Ecto neural progenitor cell (in vitro differentiated cells): ENCODE measurements around the gene NRXN3.

ENCODE experiments used
- DNase-seq: peaks from one replicate; pipeline ENCODE4 v3.0.0-alpha.2; 2018; ENCODE audit warnings: low spot score

Gene NRXN3

GRCh38 chr14:79136071-79137044, 966.2 kb downstream of the NRXN3 start:
- peak; percentile 55 for DNase-seq

- no peak for DNase-seq
Measured at GRCh38 chr14:79137045-79137430, 966.9 kb downstream of the NRXN3 start.

DNA sequence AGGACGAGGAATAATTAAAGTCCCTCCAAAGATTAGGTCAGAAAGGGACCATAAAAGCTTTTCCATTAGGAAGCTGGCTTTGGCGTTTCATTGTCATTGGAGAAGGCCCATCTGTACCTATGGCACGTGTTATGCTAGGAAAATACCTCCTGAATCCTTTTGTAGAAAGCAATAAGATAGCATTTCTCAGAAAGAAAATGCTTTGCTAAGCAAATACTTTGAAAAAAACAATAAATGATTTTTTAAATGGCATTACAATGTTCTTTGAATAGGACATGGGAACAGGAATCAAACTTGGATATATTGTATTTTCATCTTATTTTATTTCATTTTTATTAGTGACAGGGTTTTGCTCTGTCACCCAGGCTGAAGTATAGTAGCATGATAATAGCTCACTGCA, 967.7 kb downstream of the NRXN3 start:
- no peak for DNase-seq

DNA sequence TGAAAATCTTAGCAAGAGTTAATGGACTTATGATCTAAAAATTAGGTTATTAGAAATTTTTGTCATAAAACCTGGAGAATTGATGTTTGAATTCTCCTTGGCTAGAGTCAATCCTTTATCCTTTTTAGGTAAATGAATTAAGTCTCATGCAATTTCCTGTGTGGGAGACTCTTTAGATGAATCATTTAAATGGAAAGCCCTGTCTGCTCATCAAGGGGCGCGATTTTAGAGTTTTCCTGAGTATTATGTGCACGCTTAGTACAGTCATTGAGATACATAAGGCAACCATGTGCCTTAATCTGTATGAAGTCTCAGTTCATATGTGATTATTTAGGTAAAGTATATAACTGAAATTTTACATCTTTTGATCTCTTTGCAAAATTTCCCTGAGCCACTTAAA, 974.7 kb downstream of the NRXN3 start:
- no peak for DNase-seq

GRCh38 chr14:79150226-79150625, 980.1 kb downstream of the NRXN3 start:
- no peak for DNase-seq

DNA sequence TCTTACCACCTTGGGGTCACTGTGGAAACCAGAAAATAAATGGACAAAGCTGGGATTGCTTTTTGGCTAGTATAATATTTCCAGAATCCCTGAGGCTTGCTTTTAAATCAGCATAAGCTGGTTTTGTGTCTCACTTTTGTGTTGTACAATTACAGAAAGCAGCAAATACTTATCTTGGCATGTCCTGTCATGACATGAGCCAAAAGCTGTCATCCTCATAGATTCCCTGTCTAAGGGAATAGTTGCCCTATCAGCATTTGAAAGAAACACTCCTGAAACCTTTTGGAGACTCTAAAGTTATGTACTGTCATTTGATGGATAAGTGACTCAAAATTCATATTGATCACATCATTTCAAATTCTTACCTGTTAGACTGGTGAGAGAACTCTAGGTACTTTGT, 987.2 kb downstream of the NRXN3 start:
- DNase-seq = no peak

GRCh38 chr14:79161571-79161970, 991.4 kb downstream of the NRXN3 start:
- peak; percentile 72 for DNase-seq

DNA sequence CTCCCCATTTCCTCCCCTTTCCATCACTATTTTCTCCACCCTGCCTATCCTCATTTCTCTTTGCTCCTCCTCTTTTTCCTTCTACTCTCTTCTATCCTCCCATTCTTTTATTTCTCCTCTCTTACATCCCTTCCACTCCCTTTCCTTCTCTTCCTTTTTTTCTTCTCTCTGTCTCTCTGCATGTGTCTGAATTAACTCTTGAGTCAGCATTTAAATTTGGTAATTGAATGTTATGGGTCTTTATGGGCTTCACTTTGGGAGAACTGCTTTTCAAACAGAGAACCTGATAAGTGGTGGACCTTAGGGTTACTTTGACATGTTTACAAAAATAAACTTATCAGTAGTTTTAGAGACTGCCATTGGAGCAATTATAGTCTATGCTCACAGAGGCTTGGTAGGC, 992.7 kb downstream of the NRXN3 start:
- no peak for DNase-seq

- no peak for DNase-seq
Measured at GRCh38 chr14:79165471-79166090, 995.4 kb downstream of the NRXN3 start.

GRCh38 chr14:79166171-79166570, 996.0 kb downstream of the NRXN3 start:
- DNase-seq = no peak

DNA sequence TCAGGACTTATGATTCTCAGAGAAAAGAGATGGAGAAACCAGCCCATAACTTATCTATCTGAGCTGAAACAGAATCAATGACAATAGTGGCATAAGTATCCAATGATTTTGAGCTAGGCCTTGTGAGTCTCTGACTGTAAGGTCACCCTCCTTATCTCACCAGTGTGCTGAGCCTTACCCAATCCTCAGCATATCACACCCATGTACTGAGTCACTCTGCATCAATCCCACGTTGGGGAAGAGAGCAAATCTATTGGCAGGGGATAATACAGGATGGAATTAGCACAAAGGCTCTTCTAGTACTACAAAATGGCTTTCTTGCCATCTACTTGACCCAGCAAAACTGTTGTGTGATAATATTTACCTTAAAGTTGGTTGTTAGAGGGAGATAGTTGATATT, 997.8 kb downstream of the NRXN3 start:
- no peak for DNase-seq

- DNase-seq = no peak
Measured at GRCh38 chr14:79175671-79176070, 1005.5 kb downstream of the NRXN3 start.

- DNase-seq = no peak
Measured at GRCh38 chr14:79177106-79177505, 1006.9 kb downstream of the NRXN3 start.

GRCh38 chr14:79178719-79179118, 1008.5 kb downstream of the NRXN3 start:
- DNase-seq = no peak

DNA sequence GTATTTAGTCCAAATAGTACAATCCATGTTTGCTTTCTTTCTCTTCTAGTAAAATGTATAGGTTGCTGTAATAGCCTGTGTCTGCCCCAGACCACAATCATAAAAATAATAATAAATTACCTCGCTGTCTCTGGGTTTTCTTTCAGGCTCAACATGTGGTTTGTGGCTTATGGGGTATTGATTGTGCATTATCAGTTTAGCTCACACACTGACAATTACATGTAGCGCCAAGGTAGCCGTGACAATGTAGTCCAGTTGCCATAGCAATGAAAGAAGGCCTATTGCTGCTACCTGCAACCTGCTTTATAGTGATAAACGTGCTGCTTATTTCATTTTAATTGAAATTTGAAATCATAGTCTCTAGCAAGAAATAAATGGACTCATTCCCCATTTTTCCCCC, 1009.8 kb downstream of the NRXN3 start:
- no peak for DNase-seq

DNA sequence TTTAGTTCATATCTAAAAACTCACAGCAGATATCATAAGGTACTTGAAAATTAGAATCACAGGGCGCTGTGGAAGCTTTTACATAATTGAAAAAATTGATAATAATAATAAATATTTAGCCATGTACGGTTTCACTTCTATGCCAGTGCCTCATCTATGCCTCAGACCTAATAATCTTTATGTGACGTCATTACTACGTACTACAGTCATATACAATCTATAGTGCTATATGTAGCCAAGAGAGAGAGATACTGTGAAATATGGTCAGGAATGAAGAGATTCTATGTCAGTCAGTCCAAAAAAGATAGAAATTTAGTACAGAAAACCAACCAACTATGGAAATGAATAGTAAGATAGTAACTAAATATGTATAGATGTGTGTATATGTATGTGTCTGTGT, 1010.5 kb downstream of the NRXN3 start:
- DNase-seq = no peak

GRCh38 chr14:79186523-79186922, 1016.4 kb downstream of the NRXN3 start:
- DNase-seq = no peak

DNA sequence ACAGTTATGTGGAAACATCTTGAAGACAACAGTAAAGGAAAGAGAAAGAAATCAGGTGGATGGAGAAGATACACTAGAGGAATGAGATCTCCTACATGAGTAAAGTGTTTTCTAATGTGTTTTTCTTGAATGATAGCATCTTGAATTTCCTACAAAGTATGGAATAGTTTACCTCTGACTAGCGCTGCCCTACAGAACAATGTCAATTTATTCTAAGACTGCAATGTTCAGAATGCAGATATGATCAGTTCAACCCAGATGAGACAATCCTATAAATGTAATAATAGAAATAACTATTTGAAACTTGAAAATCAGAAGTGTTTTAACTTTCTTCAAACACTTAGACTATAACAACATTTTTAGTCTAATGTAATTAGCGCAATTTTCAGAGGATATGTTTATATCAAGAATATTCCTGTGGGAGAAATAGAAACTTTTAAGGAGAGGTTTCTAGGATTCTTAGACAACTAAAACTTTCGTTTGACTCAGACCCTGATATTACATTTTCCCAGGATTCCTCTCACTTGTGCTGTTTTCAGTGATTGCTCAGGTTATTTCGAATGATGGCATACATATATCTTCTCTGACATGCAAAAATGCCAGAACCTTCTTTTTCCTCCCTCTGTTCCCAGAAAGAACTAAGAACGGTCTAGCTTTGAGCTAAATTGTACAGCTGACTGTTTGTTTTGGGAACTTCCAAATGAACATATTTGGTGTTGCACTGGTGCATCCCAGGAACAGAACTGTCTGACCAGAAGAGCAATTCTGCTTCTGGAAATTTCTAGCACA, 1023.7 kb downstream of the NRXN3 start:
- DNase-seq = no peak

DNA sequence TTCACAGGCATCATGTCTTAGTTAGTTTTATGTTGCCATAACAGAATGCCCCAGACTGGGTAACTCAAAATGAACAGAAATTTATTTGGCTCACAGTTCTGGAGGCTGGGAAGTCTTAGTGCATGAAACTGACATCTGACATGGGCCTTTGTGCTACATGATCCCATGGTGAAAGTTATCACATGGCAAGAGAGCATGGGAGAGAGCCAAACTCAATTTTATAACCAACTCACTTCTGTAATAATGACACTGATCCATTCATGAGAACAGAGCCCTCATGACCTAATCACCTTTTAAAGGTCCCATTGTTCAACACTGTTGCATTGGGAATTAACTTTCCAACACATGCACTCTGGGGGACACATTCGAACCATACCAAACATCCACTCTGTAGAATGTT, 1026.0 kb downstream of the NRXN3 start:
- no peak for DNase-seq

DNA sequence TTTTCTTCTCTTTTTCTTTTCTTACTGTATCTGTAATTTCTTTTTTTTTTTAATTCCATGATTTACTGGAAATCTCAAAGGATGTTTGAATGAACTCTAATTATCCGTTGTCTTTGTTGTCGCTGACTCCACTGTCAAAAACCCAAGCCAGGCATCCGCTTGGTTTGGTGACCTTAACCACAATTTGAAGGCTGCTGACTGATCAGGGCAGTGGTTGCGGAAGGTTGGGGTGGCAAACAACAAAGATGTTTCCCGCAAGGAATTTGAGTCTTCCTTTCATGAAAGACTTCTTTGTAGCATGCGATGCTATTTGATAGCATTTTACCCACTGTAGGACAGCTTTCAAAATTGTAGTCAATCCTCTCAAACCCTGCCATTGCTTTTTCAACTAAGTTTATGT, 1027.3 kb downstream of the NRXN3 start:
- no peak for DNase-seq

DNA sequence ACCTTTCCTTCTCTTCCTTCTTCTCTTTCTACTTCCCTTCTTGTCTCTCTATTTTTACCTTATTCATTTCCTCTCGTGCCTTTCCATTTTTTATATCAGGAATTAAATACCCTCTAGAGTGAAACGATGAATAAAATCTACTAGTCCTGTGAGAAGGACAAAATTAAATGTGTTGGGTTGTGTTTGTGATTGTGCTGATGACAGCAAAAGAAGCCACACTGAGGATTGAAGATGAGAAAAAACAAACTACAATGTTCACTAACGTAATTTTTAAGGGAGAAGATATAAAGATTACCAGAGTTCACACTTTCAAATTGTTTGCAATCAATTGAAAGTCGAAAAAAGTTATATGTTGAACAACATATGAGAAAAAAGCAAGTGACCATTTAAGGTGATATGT, 1029.0 kb downstream of the NRXN3 start:
- DNase-seq = no peak

- no peak for DNase-seq
Measured at GRCh38 chr14:79201564-79202207, 1031.5 kb downstream of the NRXN3 start.
